Neural progenitor cell (in vitro differentiated cells): ENCODE results near the gene TEAD3. TPM values are rescaled to one million over a fixed set of nuclear protein-coding genes. Genes with fewer than 3 reads are reported as not detected.

Experiments
- DNase-seq: peaks from one replicate; pipeline ENCODE4 v3.0.0-alpha.2; 2016; ENCODE audit warnings: low spot score
- H2AFZ ChIP-seq: fragments of 200-600 bp; sonication (generic); replicated peaks from 2 replicates; pipeline ENCODE4 v1.6.1; 2016; ENCODE audit warnings: antibody characterized with exemption
- H3F3A ChIP-seq: fragments of 200-600 bp; sonication (generic); 2 replicates; pipeline ENCODE4 v1.6.1; 2016; ENCODE audit warnings: antibody characterized with exemption, low read depth
- H3K27ac ChIP-seq: fragments of 200-600 bp; sonication (generic); 2 replicates; pipeline ENCODE4 v1.5.1; 2016; ENCODE audit warnings: mild to moderate bottlenecking
- H3K27me3 ChIP-seq: fragments of 200-600 bp; sonication (generic); 2 replicates; pipeline ENCODE4 v1.6.1; 2016; ENCODE audit warnings: mild to moderate bottlenecking, moderate library complexity
- H3K36me3 ChIP-seq: fragments of 200-600 bp; sonication (generic); 2 replicates; pipeline ENCODE4 v1.5.1; 2016
- H3K4me1 ChIP-seq: fragments of 200-600 bp; sonication (generic); 2 replicates; pipeline ENCODE4 v1.6.1; 2016; ENCODE audit warnings: mixed run types
- H3K4me2 ChIP-seq: fragments of 200-600 bp; sonication (generic); 2 replicates; pipeline ENCODE4 v1.6.1; 2016
- H3K4me3 ChIP-seq: fragments of 200-600 bp; sonication (generic); 2 replicates; pipeline ENCODE4 v1.5.1; 2016
- H3K79me2 ChIP-seq: fragments of 200-600 bp; sonication (generic); 2 replicates; pipeline ENCODE4 v1.6.1; 2016; ENCODE audit warnings: low read depth
- H3K9ac ChIP-seq: fragments of 200-600 bp; sonication (generic); 2 replicates; pipeline ENCODE4 v1.6.1; 2016
- H3K9me3 ChIP-seq: fragments of 200-600 bp; sonication (generic); 2 replicates; pipeline ENCODE4 v1.5.1; 2016; ENCODE audit warnings: low read depth
- H4K20me1 ChIP-seq: fragments of 200-600 bp; sonication (generic); 2 replicates; pipeline ENCODE4 v1.6.1; 2016; ENCODE audit warnings: low read depth
- H3K27ac Mint-ChIP-seq: 3 replicates; pipeline ENCODE4 v1.8.0; 2021; ENCODE audit warnings: mixed read lengths
- H3K27me3 Mint-ChIP-seq: 2 replicates; pipeline ENCODE4 v1.8.0; 2022; ENCODE audit warnings: low read depth, mild to moderate bottlenecking, inconsistent platforms, moderate library complexity, mixed read lengths; ENCODE audit not compliant: insufficient read depth
- H3K36me3 Mint-ChIP-seq: 3 replicates; pipeline ENCODE4 v1.8.0; 2021; ENCODE audit warnings: mixed read lengths
- H3K4me1 Mint-ChIP-seq: 3 replicates; pipeline ENCODE4 v1.8.0; 2021; ENCODE audit warnings: mixed read lengths
- H3K4me3 Mint-ChIP-seq: 3 replicates; pipeline ENCODE4 v1.8.0; 2021; ENCODE audit warnings: mild to moderate bottlenecking, moderate library complexity, mixed read lengths
- H3K9me3 Mint-ChIP-seq: 3 replicates; pipeline ENCODE4 v1.8.0; 2020; ENCODE audit warnings: mixed read lengths
- EZH2 ChIP-seq: fragments of 200-600 bp; sonication (generic); IDR thresholded peaks from 2 replicates; pipeline ENCODE4 v1.6.1; 2017; ENCODE audit warnings: antibody characterized with exemption, mild to moderate bottlenecking, moderate library complexity
- EZH2phosphoT487 ChIP-seq: fragments of 200-600 bp; sonication (generic); IDR thresholded peaks from 2 replicates; pipeline ENCODE4 v1.6.1; 2017; ENCODE audit warnings: antibody characterized with exemption
- total RNA-seq: library from RNA; depleted of rRNA; stranded (reverse); fragments of >200 nt; gene quantifications from 2 replicates; pipeline ENCODE4 v1.2.3, GENCODE V29; 2015; ENCODE audit warnings: low replicate concordance
- TF ChIP-seq, protein P1 (sequence below): fragments of 200-600 bp; sonication (generic); IDR thresholded peaks from 2 replicates; pipeline ENCODE4 v1.5.1; 2017; ENCODE audit warnings: antibody characterized with exemption, mild to moderate bottlenecking

Gene TEAD3
- total RNA-seq, 1 donor from 2014 or later, result 9.7 TPM

DNA sequence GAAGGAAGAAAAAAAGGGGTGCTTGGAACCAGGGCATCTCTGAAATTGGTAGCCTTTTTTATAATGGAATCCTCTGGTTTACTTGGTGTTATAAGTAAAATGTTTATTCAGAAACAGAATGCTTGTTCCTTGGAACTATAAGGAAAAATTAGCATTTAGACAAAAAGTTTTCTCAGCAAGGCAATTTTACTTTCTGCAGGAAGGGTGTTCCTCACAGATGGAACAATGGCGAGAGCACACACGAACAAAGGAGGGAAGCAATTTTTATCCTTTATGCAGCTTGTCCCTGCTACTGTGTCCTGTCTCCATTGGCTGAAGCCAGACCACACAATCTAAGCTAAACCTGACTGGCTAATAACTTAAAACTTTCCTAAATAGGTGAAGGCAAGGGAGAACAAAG lies 67.4 kb downstream of the TEAD3 start:
- Mint-ChIP-seq H3K4me3 (no peak overlapping the region), H3K36me3 (peaks cover 17% of the 10 kb centered on the region), H3K27ac (no peak overlapping the region), H3K4me1 (peaks cover 12% of the 10 kb centered on the region), H3K9me3 (peaks cover 7% of the 10 kb centered on the region), H3K27me3 (peaks cover 2% of the 10 kb centered on the region)
- Histone ChIP-seq H3K4me3 (no peak overlapping the region), H3K9me3 (no peaks in the 10 kb centered on the region), H3K9ac (no peak overlapping the region), H4K20me1 (no peaks in the 10 kb centered on the region), H3K36me3 (no peaks in the 10 kb centered on the region), H3K4me1 (peaks cover 36% of the 10 kb centered on the region), H3K79me2 (no peaks in the 10 kb centered on the region), H3K27ac (no peak overlapping the region), H3K4me2 (no peak overlapping the region), H3K27me3 (no peaks in the 10 kb centered on the region), H3F3A (peaks cover 11% of the 10 kb centered on the region), H2AFZ (no peak overlapping the region)
- no peak for DNase-seq
- TF ChIP-seq EZH2phosphoT487 (no peak), EZH2 (no peak)
- TF ChIP-seq, protein P1, sequence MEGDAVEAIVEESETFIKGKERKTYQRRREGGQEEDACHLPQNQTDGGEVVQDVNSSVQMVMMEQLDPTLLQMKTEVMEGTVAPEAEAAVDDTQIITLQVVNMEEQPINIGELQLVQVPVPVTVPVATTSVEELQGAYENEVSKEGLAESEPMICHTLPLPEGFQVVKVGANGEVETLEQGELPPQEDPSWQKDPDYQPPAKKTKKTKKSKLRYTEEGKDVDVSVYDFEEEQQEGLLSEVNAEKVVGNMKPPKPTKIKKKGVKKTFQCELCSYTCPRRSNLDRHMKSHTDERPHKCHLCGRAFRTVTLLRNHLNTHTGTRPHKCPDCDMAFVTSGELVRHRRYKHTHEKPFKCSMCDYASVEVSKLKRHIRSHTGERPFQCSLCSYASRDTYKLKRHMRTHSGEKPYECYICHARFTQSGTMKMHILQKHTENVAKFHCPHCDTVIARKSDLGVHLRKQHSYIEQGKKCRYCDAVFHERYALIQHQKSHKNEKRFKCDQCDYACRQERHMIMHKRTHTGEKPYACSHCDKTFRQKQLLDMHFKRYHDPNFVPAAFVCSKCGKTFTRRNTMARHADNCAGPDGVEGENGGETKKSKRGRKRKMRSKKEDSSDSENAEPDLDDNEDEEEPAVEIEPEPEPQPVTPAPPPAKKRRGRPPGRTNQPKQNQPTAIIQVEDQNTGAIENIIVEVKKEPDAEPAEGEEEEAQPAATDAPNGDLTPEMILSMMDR, result no peak

DNA sequence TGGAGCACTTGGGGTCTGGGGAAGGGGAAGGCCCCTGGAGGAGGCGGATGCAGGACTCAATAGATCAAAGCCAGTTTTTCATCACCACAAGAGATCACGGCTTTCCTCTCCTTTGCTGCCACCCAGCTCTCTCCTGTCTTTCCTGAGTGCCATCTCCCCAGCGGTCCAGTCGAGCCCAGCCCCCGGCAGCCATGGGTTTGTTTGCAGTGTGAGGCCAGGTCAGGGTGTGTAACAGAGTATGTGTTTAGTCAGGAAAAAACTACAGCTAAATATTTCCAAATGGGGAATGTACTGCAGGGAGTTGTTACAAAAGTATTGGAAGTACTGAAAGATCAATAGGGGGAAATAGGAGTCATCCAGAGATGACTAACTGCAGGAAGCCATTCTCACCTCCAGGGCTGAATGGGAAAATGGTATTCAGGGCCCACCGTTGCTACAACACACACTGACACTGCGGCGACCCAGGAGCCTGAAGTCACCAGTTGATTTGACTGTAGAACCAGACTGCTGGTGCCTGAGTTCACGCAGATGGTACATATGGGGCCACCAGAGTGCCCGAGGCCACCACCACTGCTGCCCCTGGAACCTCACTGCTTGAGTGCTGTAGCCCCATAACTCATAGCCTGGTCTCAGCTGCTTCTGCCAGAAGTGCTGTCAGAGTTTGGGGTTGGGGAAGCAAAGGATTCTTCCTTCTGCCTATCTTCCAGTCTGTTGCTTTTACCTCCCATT lies 68.3 kb downstream of the TEAD3 start:
- Histone ChIP-seq H3K27me3 (no peaks in the 10 kb centered on the region), H3K4me3 (no peak overlapping the region), H3K27ac (no peak overlapping the region), H3K4me2 (peak overlapping the region; percentile 31), H3K4me1 (peaks cover 36% of the 10 kb centered on the region), H2AFZ (no peak overlapping the region), H3K79me2 (no peaks in the 10 kb centered on the region), H3K9me3 (no peaks in the 10 kb centered on the region), H4K20me1 (no peaks in the 10 kb centered on the region), H3K9ac (no peak overlapping the region), H3K36me3 (no peaks in the 10 kb centered on the region), H3F3A (peaks cover 11% of the 10 kb centered on the region)
- TF ChIP-seq, protein P1, result no peak
- no peak for TF ChIP-seq EZH2
- TF ChIP-seq EZH2phosphoT487, result no peak
- Mint-ChIP-seq H3K4me1 (peaks cover 12% of the 10 kb centered on the region), H3K9me3 (peaks cover 7% of the 10 kb centered on the region), H3K27ac (no peak overlapping the region), H3K36me3 (peaks cover 17% of the 10 kb centered on the region), H3K4me3 (no peak overlapping the region), H3K27me3 (peaks cover 2% of the 10 kb centered on the region)
- DNase-seq, result no peak

DNA sequence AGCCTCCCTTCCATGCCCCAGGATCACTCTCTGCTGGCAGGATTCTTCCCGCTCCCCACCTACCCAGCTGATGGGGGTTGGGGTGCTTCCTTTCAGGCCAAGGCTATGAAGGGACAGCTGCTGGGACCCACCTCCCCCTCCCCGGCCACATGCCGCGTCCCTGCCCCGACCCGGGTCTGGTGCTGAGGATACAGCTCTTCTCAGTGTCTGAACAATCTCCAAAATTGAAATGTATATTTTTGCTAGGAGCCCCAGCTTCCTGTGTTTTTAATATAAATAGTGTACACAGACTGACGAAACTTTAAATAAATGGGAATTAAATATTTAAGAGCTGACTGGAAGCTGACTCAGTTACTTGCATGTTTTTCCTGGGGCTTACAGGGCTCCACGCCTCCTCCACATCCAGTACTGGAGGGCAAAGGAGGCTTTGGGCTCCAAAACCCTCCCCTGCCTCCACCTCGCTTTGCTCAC lies 69.0 kb downstream of the TEAD3 start:
- H3K4me1 Mint-ChIP-seq, result peaks cover 12% of the 10 kb centered on the region
- H3K9ac ChIP-seq, result no peak overlapping the region
- H3K4me3 ChIP-seq, result no peak overlapping the region
- TF ChIP-seq, protein P1, result no peak
- TF ChIP-seq EZH2phosphoT487 (no peak), EZH2 (no peak)
- no peak overlapping the region for H3K27ac ChIP-seq
- no peaks in the 10 kb centered on the region for H3K27me3 ChIP-seq
- peaks cover 17% of the 10 kb centered on the region for H3K36me3 Mint-ChIP-seq
- H3K27me3 Mint-ChIP-seq, result peaks cover 2% of the 10 kb centered on the region
- H3K9me3 Mint-ChIP-seq, result peaks cover 7% of the 10 kb centered on the region
- H3K27ac Mint-ChIP-seq, result no peak overlapping the region
- no peak overlapping the region for H3K4me3 Mint-ChIP-seq
- peaks cover 11% of the 10 kb centered on the region for H3F3A ChIP-seq
- H2AFZ ChIP-seq, result no peak overlapping the region
- peak overlapping the region; percentile 31 for H3K4me2 ChIP-seq
- no peaks in the 10 kb centered on the region for H3K36me3 ChIP-seq
- no peak for DNase-seq
- H4K20me1 ChIP-seq, result no peaks in the 10 kb centered on the region
- H3K4me1 ChIP-seq, result peaks cover 36% of the 10 kb centered on the region
- H3K9me3 ChIP-seq, result no peaks in the 10 kb centered on the region
- H3K79me2 ChIP-seq, result no peaks in the 10 kb centered on the region
